WTC11 (cell line): Measurements from ENCODE around the gene GLYATL3. TPM values are rescaled to one million over a fixed set of nuclear protein-coding genes. Genes with fewer than 3 reads are reported as not detected.
A peak's percentile ranks its signal among the peaks of the same experiment; 100 is the strongest.

ENCODE experiments used
- ATAC-seq: fragments of 200-7000 bp; cut with Tn5 transposase; 2 replicates; pipeline ENCODE4 v1.10.0; 2021; ENCODE audit warnings: mild to moderate bottlenecking, moderate library complexity
- CTCF ChIA-PET: fragments of 300-600 bp; sonication (Branson Sonifier 250); formaldehyde crosslinking; loops from one replicate; lab custom pipeline; 2021; ENCODE audit warnings: antibody characterized with exemption; lab: Charles Lee
- POLR2A ChIA-PET: fragments of 350-600 bp; sonication (Branson Sonifier 250); formaldehyde crosslinking; loops from one replicate; lab custom pipeline; 2021; ENCODE audit warnings: antibody characterized with exemption; lab: Charles Lee
- DNase-seq: peaks from one replicate; pipeline ENCODE4 v3.0.0; 2021; ENCODE audit warnings: low spot score
- H3K27ac Mint-ChIP-seq: 2 replicates; pipeline ENCODE4 v1.8.0; 2021; ENCODE audit warnings: mixed read lengths
- H3K27me3 Mint-ChIP-seq: 2 replicates; pipeline ENCODE4 v1.8.0; 2021; ENCODE audit warnings: low read depth, mild to moderate bottlenecking, moderate library complexity, mixed read lengths
- H3K36me3 Mint-ChIP-seq: 2 replicates; pipeline ENCODE4 v1.8.0; 2021; ENCODE audit warnings: mixed read lengths
- H3K4me1 Mint-ChIP-seq: 2 replicates; pipeline ENCODE4 v1.8.0; 2022; ENCODE audit warnings: mixed read lengths
- H3K4me3 Mint-ChIP-seq: 2 replicates; pipeline ENCODE4 v1.8.0; 2021; ENCODE audit warnings: mild to moderate bottlenecking, moderate library complexity, mixed read lengths
- H3K9me3 Mint-ChIP-seq: 2 replicates; pipeline ENCODE4 v1.8.0; 2021; ENCODE audit warnings: mixed read lengths
- ATF1 ChIP-seq: sonication (generic); formaldehyde crosslinking; IDR thresholded peaks from 2 replicates; pipeline ENCODE4 v1.8.1; 2023; ENCODE audit warnings: mild to moderate bottlenecking, moderate library complexity, missing genetic modification reagents
- CREB1 ChIP-seq: sonication (generic); formaldehyde crosslinking; IDR thresholded peaks from 2 replicates; pipeline ENCODE4 v1.8.0; 2023; ENCODE audit warnings: mild to moderate bottlenecking, missing genetic modification reagents
- GTF2I ChIP-seq: fragments of 250-450 bp; sonication (Bioruptor Pico); conservative IDR thresholded peaks from 2 replicates; pipeline ENCODE4 v1.4.0; 2021; ENCODE audit warnings: mild to moderate bottlenecking
- IRF1 ChIP-seq: sonication (generic); formaldehyde crosslinking; IDR thresholded peaks from 2 replicates; pipeline ENCODE4 v1.8.0; 2023; ENCODE audit warnings: missing genetic modification reagents
- KAT7 ChIP-seq: sonication (generic); formaldehyde crosslinking; IDR thresholded peaks from 2 replicates; pipeline ENCODE4 v1.8.1; 2023; ENCODE audit warnings: missing genetic modification reagents, mild to moderate bottlenecking, borderline replicate concordance
- MLX ChIP-seq: sonication (generic); formaldehyde crosslinking; IDR thresholded peaks from 2 replicates; pipeline ENCODE4 v1.8.1; 2023; ENCODE audit warnings: mild to moderate bottlenecking, missing genetic modification reagents, moderate library complexity
- MXD4 ChIP-seq: fragments of 250-450 bp; sonication (Bioruptor Pico); IDR thresholded peaks from 2 replicates; pipeline ENCODE4 v1.8.0; 2021; ENCODE audit warnings: mild to moderate bottlenecking, moderate library complexity, borderline replicate concordance
- MYBL2 ChIP-seq: sonication (generic); formaldehyde crosslinking; IDR thresholded peaks from 2 replicates; pipeline ENCODE4 v1.8.1; 2023; ENCODE audit warnings: mild to moderate bottlenecking, moderate library complexity, missing genetic modification reagents
- OVOL2 ChIP-seq: fragments of 250-450 bp; sonication (Bioruptor Pico); IDR thresholded peaks from 2 replicates; pipeline ENCODE4 v1.9.0; 2021; ENCODE audit warnings: mild to moderate bottlenecking, borderline replicate concordance
- PREB ChIP-seq: sonication (generic); formaldehyde crosslinking; IDR thresholded peaks from 2 replicates; pipeline ENCODE4 v1.8.1; 2022; ENCODE audit warnings: mild to moderate bottlenecking, missing genetic modification reagents, moderate library complexity, borderline replicate concordance
- SOX15 ChIP-seq: fragments of 250-450 bp; sonication (Bioruptor Pico); IDR thresholded peaks from 2 replicates; pipeline ENCODE4 v1.9.0; 2021; ENCODE audit warnings: mild to moderate bottlenecking
- ZNF263 ChIP-seq: sonication (generic); formaldehyde crosslinking; IDR thresholded peaks from 2 replicates; pipeline ENCODE4 v1.8.1; 2022; ENCODE audit warnings: low read depth, mild to moderate bottlenecking, moderate library complexity, missing genetic modification reagents
- ZNF423 ChIP-seq: fragments of 250-450 bp; sonication (Bioruptor Pico); IDR thresholded peaks from 2 replicates; pipeline ENCODE4 v2.1.2; 2022; ENCODE audit warnings: mild to moderate bottlenecking, moderate library complexity
- total RNA-seq: library from RNA; stranded (reverse); gene quantifications from 3 replicates; pipeline ENCODE4 v1.2.3, GENCODE V29; 2021
- TF ChIP-seq, protein P1 (sequence below): fragments of 200-600 bp; IDR thresholded peaks from 2 replicates; pipeline ENCODE4 v1.8.0; 2022; ENCODE audit warnings: antibody characterized with exemption
- TF ChIP-seq, protein P2 (sequence below): sonication (generic); formaldehyde crosslinking; IDR thresholded peaks from 2 replicates; pipeline ENCODE4 v1.8.1; 2023; ENCODE audit warnings: mild to moderate bottlenecking, missing genetic modification reagents, moderate library complexity
- TF ChIP-seq, protein P3 (sequence below): fragments of 250-450 bp; sonication (Bioruptor Pico); IDR thresholded peaks from 2 replicates; pipeline ENCODE4 v1.9.0; 2021; ENCODE audit warnings: moderate library complexity, mild to moderate bottlenecking, inconsistent platforms, borderline replicate concordance

Gene GLYATL3
- total RNA-seq, 1 experiment from 2014 or later: not detected

DNA sequence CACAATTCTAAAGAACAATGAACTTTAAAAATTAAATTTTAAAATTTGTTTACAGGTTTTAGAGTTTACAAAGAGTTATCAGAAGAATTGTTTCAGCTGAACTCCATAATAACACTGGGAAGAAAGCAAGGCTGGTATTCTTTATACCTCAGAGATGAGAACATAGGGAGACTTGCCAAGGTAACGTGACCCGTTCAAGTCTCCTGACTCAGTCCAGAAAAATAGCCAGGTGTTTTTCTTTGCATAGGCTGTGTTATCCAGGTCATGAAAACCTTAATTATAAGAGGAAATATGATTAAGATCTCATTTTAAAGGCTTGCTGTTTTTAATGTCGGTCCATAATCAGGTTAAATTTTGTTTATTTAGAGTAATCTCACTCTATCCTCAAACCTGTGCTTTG is 42.2 kb downstream of the GLYATL3 start:
- ATAC-seq: no peak
- H3K27ac Mint-ChIP-seq: no peak overlapping the region
- peaks cover 4% of the 10 kb centered on the region for H3K27me3 Mint-ChIP-seq
- H3K4me3 Mint-ChIP-seq: no peak overlapping the region
- H3K36me3 Mint-ChIP-seq: no peaks in the 10 kb centered on the region
- no peaks in the 10 kb centered on the region for H3K9me3 Mint-ChIP-seq
- peaks cover 7% of the 10 kb centered on the region; the same call in 1 of the 2 replicates for H3K4me1 Mint-ChIP-seq
- DNase-seq: no peak
- ChIA-PET CTCF (interaction anchor here (1.0 to 1.3 kb wide), 2 partner anchors 8 to 10 kb away, joined by 3 to 4 read pairs; no protein-coding TSS in a partner anchor), POLR2A (interaction anchor here (1.1 kb wide), 1 partner anchor 16 kb away, joined by 6 read pairs; no protein-coding TSS in a partner anchor)
- TF ChIP-seq ZNF423 (CRISPR knock-in tag) (no peak), MXD4 (CRISPR knock-in tag) (no peak)
- TF ChIP-seq, protein P1, sequence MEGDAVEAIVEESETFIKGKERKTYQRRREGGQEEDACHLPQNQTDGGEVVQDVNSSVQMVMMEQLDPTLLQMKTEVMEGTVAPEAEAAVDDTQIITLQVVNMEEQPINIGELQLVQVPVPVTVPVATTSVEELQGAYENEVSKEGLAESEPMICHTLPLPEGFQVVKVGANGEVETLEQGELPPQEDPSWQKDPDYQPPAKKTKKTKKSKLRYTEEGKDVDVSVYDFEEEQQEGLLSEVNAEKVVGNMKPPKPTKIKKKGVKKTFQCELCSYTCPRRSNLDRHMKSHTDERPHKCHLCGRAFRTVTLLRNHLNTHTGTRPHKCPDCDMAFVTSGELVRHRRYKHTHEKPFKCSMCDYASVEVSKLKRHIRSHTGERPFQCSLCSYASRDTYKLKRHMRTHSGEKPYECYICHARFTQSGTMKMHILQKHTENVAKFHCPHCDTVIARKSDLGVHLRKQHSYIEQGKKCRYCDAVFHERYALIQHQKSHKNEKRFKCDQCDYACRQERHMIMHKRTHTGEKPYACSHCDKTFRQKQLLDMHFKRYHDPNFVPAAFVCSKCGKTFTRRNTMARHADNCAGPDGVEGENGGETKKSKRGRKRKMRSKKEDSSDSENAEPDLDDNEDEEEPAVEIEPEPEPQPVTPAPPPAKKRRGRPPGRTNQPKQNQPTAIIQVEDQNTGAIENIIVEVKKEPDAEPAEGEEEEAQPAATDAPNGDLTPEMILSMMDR: no peak

DNA sequence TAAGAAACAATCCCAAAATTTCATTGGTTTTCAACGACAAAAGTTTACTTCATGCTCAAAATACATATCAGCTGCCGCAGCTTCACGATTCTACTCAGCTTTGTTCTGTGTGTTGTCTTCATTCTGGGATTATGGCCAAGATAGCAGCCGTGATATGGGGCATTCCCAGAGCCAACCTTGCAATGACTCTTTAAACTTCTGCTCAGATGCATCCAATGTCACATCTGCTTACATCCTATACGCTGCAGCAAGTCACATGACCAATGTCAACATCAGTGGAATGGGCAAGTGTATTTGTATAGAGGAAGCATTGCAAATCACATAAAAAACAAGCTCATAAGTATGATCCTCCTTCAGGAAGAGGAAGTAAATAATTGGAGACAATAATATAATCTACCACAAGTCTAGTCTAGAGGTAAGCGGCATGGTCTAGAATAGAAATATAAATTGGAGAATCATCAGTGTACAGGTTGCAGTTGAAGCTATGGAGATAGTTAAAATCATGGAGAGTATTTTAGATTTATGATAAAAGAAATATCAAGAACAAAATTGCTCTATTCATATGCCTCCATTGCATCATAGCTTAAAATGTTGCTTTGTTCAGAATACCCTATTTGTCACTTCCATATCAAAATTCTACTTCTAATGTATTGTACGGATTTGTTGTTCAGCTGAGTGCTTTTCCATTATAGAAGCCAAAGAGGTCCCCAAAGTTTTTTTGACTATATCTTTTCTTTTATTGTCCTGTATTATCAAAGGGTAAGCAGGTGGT is 43.5 kb downstream of the GLYATL3 start:
- TF ChIP-seq, protein P2, sequence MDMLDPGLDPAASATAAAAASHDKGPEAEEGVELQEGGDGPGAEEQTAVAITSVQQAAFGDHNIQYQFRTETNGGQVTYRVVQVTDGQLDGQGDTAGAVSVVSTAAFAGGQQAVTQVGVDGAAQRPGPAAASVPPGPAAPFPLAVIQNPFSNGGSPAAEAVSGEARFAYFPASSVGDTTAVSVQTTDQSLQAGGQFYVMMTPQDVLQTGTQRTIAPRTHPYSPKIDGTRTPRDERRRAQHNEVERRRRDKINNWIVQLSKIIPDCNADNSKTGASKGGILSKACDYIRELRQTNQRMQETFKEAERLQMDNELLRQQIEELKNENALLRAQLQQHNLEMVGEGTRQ (CRISPR knock-in tag): peak; percentile 46; the same call in 1 of the 2 replicates
- TF ChIP-seq ZNF263 (CRISPR knock-in tag): no peak
- H3K9me3 Mint-ChIP-seq: no peaks in the 10 kb centered on the region
- H3K27ac Mint-ChIP-seq: no peak overlapping the region
- CTCF ChIA-PET: interaction anchor here (2.2 kb wide), 1 partner anchor 11 kb away, joined by 12 read pairs; no protein-coding TSS in a partner anchor
- no peaks in the 10 kb centered on the region for H3K36me3 Mint-ChIP-seq
- H3K4me1 Mint-ChIP-seq: peaks cover 7% of the 10 kb centered on the region; the same call in 1 of the 2 replicates
- POLR2A ChIA-PET: no interaction called here
- DNase-seq (no peak), ATAC-seq (no peak)
- no peak overlapping the region for H3K4me3 Mint-ChIP-seq
- H3K27me3 Mint-ChIP-seq: peaks cover 4% of the 10 kb centered on the region

DNA sequence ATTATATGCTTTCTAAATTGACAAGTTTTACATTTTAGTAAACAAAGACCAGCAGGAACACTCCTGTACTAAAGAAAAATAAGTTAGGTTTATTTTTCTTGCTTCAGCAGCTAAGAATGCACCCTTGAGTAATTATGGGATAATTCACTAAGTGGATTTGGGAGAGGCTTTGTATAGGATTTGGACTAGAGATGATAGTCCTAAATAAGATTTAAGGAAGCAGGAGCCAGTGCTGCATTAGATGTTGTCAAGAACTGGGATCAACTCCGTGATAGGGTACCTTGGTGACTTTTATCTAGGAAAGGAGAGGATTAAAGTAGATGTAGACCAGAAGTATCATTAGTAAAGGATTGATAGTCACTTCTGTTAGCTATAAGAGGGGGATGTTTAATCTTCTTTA is 46.6 kb downstream of the GLYATL3 start:
- ChIA-PET CTCF (no interaction called here), POLR2A (no interaction called here)
- Mint-ChIP-seq H3K36me3 (no peaks in the 10 kb centered on the region), H3K27me3 (peaks cover 30% of the 10 kb centered on the region), H3K4me3 (no peak overlapping the region), H3K27ac (no peak overlapping the region), H3K9me3 (no peaks in the 10 kb centered on the region), H3K4me1 (peaks cover 22% of the 10 kb centered on the region)
- no peak for TF ChIP-seq KAT7 (CRISPR knock-in tag)
- TF ChIP-seq, protein P3, sequence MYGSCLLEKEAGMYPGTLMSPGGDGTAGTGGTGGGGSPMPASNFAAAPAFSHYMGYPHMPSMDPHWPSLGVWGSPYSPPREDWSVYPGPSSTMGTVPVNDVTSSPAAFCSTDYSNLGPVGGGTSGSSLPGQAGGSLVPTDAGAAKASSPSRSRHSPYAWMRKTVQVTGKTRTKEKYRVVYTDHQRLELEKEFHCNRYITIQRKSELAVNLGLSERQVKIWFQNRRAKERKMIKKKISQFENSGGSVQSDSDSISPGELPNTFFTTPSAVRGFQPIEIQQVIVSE (CRISPR knock-in tag): no peak
- no peak for TF ChIP-seq PREB
- TF ChIP-seq MLX: no peak
- TF ChIP-seq GTF2I (CRISPR knock-in tag): no peak
- no peak for TF ChIP-seq CREB1 (CRISPR knock-in tag)
- no peak for TF ChIP-seq ATF1 (CRISPR knock-in tag)
- no peak for TF ChIP-seq IRF1 (CRISPR knock-in tag)
- no peak for TF ChIP-seq OVOL2 (CRISPR knock-in tag)
- TF ChIP-seq MYBL2 (CRISPR knock-in tag): no peak
- TF ChIP-seq SOX15 (CRISPR knock-in tag): no peak
- ATAC-seq (no peak), DNase-seq (no peak)
